ENCODE results near the gene CNTN5.

- no peak for TF ChIP-seq CTCF (conservative IDR thresholded peaks at IDR 0.05; ENCODE audit: low read depth, low read length)
- no peak for TF ChIP-seq EZH2 (IDR thresholded peaks at IDR 0.05; ENCODE audit: low read length, unreplicated experiment)
These were observed 770.6 kb downstream of the CNTN5 start for GRCh38 chr11:99791354-99791753.
